Choroid plexus epithelial cell (primary cell): ENCODE measurements around the gene ARMC6.

ENCODE experiments used
- DNase-seq: peaks from one replicate; pipeline ENCODE4 v3.0.0-alpha.2; 2010; ENCODE audit warnings: low read depth
- H3K4me3 ChIP-seq: 2 replicates; pipeline ENCODE4 v1.5.1; 2011; ENCODE audit warnings: low read depth, mild to moderate bottlenecking, control low read depth, low read length, moderate library complexity
- CTCF ChIP-seq: conservative IDR thresholded peaks from 2 replicates; pipeline ENCODE4 v1.5.1; 2011; ENCODE audit warnings: low read depth, mild to moderate bottlenecking, control low read depth, inconsistent platforms, low read length, moderate library complexity

Gene ARMC6

GRCh38 chr19:19033426-19034203, at the start of gene ARMC6, which contains the start of gene SUGP2:
Gene ARMC6 (plus strand): TSS chr19:19033603. CDS start chr19:19034210, 607 bp downstream.
Gene SUGP2 (minus strand): TSS chr19:19033517. CDS start chr19:19031071, 2,446 bp downstream.
- TF ChIP-seq CTCF: peak; percentile 7
- H3K4me3 ChIP-seq: peak within 1 kb of the TSS; percentile 97
- peak; percentile 88 for DNase-seq

- no peak for TF ChIP-seq CTCF
- no peak for DNase-seq
- H3K4me3 ChIP-seq: no peak overlapping the region
Measured at GRCh38 chr19:18984251-18984650, 49.2 kb upstream of the ARMC6 start.

- H3K4me3 ChIP-seq: no peak overlapping the region
- no peak for DNase-seq
- no peak for TF ChIP-seq CTCF
Measured at GRCh38 chr19:18985257-18985656, 48.1 kb upstream of the ARMC6 start.

- DNase-seq: no peak
- TF ChIP-seq CTCF: no peak
- no peak overlapping the region for H3K4me3 ChIP-seq
Measured at GRCh38 chr19:18987456-18987855, 45.9 kb upstream of the ARMC6 start.

- H3K4me3 ChIP-seq: no peak overlapping the region
- no peak for TF ChIP-seq CTCF
- no peak for DNase-seq
Measured at GRCh38 chr19:18989316-18989715, 44.1 kb upstream of the ARMC6 start.

- no peak for TF ChIP-seq CTCF
- no peak overlapping the region for H3K4me3 ChIP-seq
- DNase-seq: no peak
Measured at GRCh38 chr19:18990128-18990708, 43.2 kb upstream of the ARMC6 start.
